ENCODE measurements around the gene NRSN2.

The NRSN2 gene

DNA sequence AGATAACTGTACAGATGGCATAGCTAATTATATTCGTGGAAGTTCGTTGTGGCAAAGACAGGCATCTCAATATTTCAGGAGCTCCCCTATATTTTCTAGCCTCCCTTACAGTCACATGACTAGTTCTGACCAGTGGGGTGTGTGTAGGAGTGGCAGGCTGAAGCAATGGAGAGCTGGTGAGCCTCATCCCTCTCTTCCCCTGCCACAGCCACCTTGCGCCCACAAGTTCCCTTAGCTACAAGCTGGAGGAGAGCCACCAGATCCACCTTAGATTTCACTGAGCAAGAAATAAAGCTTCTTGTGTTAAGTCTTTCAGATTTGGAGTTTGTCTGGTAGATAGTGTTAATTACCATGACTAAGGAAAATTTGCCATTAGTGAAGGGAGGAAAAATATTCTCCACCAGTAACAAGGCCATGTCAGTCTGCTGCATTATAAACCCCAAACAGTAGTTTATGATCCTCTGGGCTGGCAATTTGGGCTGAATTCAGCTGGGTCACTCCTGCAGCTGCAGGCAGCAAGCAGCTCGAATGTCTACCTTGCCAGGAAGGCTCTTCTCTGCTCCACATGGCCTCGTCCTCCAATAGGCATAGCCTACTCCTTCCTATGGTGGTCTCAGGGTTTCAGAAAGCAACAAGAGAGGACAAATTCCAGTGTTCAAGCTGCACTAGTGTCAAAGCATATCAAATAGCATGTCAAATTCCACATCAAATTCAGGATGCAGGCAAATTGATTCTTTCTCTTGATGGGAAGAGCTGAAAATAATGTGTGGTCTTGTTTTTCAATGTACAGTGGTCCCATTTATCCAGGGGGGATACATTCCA is 53.8 kb downstream of the NRSN2 start:
- DNase-seq, result no peak

DNA sequence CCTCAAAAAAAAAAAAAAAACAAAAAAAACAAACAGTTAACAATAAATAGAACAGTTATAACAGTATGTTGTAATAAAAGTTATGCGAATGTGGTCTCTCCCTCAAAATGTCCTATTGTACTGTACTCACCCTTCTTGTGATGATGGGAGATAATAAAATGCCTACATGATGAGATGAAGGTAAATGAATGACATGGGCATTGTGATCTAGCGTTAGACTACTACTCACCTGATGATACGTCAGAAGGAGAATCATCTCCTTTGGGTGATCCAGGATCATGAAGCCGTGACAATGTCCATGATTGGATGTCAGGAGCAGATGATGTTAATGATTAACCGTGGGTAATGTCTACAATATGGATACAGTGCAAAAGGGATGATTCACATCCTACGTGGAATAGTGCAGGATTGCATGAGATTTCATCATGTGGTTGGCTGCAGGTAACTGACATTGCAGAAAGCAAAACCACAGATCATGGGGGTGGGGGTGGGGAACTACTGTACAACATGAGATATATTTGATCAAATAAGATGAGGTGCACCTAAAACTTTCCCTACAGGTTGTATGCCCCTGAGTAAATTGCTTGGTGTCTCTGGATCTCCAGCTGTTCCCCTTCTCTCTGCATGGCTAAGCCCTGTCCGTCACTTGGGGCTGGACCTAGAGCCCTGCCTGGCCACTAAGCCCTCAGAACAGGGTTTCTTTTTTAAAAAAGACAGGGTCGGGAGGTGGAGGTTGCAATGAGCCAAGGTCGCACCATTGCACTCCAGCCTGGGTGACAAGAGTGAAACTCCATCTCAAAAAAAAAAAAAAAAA is 55.0 kb downstream of the NRSN2 start:
- DNase-seq, result no peak

DNA sequence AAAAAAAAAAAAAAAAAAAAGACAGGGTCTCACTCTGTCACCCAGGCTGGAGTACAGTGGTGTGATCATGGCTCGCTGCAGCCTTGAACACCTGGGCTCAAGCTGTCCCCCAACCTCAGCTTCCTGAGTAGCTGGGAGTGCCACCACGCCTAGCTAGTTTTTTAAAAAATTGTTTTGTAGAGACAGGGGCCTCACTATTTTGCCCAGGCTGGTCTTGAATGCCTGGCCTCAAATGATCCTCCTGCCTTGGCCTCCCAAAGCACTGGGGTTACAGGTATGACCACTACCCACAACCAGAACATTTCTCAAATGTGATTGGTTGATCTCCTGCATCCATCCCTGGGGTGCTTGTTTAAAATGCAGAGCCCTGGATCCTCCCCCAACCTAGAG is 55.6 kb downstream of the NRSN2 start:
- DNase-seq, result no peak

DNA sequence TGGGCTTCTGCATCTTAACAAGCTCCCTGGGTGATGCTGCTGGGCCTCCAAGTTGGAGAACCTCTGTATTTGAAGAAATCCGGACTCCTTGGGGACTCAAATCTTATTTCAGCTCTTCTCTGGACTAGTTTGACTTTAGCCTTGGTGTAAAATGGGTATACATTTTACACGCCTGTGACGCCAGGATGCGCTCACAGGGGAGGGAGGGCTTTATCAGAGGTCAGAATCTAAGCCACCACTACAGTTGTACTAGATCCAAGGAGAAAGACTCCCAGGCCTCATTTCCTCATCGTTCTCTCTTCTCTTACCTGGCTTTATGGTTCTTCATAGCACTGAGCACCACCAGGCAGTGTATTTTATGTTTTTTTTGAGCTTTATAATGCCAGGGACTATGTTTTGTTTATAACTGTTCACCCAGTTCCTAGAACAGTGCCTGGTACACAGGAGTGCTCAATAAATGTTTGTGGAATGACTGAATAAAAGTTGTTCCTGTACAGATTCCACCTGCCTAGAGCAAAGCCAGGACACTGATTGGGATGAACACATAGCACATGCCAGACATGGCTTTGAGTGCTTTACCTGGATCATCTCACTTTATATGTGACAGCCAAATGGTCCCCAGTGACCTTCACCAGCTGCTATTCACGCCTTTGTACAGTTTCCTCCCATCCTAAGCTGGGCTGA is 56.1 kb downstream of the NRSN2 start:
- no peak for DNase-seq

DNA sequence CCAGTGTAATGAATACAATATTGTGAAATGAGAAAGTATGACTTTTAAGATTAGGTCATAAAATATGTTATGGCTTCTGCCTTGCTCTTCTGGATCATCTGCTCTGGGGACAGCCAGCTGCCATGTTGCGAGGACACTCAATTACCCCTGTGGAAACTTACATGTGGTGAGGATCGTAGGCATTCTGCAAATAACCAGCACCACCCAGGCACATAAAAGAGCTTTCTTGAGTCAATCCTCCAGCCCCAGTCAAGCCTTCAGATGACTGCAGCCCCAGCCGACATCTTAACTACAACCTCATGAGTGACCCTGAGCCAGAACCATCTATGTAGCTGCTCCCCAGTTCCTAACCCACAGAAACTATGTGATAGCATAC is 56.7 kb downstream of the NRSN2 start:
- DNase-seq, result no peak

DNA sequence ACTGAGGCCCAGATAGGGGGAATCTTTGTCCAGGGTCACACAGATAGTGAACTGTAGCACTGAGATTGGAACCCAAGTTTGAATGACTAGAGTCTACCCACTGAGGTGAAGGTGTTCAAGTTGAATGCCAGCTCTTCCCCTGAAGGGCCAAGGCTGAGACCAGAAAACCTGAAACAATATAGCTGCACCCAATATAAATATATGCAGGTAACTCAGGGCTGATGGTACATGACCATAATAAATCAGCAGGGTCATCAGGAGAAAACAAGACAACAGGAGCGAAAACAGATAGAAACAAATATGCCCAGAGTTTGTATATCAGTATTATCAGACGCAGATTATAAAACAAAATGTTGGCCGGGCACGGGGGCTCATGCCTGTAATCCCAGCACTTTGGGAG is 57.2 kb downstream of the NRSN2 start:
- no peak for DNase-seq

All from NCI-H1436 (cell line).